ENCODE data around the gene ZNF862.

GRCh38 chr7:149825567-149826343, 12.4 kb upstream of the ZNF862 start:
- TF ChIP-seq POLR2A (IDR thresholded peaks at IDR 0.05) (no peak), CTCF (IDR thresholded peaks at IDR 0.05 in 4 of 5, conservative IDR thresholded peaks at IDR 0.05 in 1 of 5) (no peak)
